HepG2 (cell line): ENCODE measurements around the gene AUTS2. TPM values are rescaled to one million over a fixed set of nuclear protein-coding genes. Genes with fewer than 3 reads are reported as not detected.
A peak's percentile ranks its signal among the peaks of the same experiment; 100 is the strongest.
"Not testable (repeated sequence)": the region's sequence is repeated elsewhere in the genome, so short reads cannot be mapped to it uniquely, and the experiment has no call there.

Experiments used
- ATAC-seq: fragments of 200-7000 bp; cut with Tn5 transposase; 3 replicates; pipeline ENCODE4 v1.9.1; 2020; ENCODE audit warnings: mild to moderate bottlenecking, moderate library complexity
- BruUV-seq: library from RNA; stranded (reverse); fragments of 400-500 nt; replicated peaks from 2 replicates; lab custom pipeline; 2021; lab: Mats Ljungman, UMichigan
- CTCF ChIA-PET: fragments of 300-600 bp; formaldehyde crosslinking; extraction: SDS; loops from one replicate; lab custom pipeline; 2021; ENCODE audit warnings: low total read pairs, inconsistent platforms, low intra/inter-chr PET ratio; lab: Yijun Ruan, JAX
- POLR2A ChIA-PET: fragments of 350-600 bp; sonication (Branson Sonifier 250); formaldehyde crosslinking; loops from one replicate; lab custom pipeline; 2020; ENCODE audit warnings: antibody characterized with exemption, inconsistent platforms; lab: Yijun Ruan, JAX
- DNase-seq: peaks from one replicate; pipeline ENCODE4 v3.0.0-alpha.2; 2015; ENCODE audit warnings: low spot score
- FAIRE-seq: peaks from 3 replicates; lab custom pipeline; 2011; peaks lifted over from hg19 to GRCh38; lab: Jason Lieb, UNC
- H2AFZ ChIP-seq: one replicate; pipeline ENCODE4 v1.6.1; 2011; ENCODE audit warnings: low read length, inconsistent platforms
- H3K27ac ChIP-seq: fragments of 300-600 bp; 3 replicates; pipeline ENCODE4 v1.8.0; 2011; ENCODE audit warnings: mixed run types, mild to moderate bottlenecking, mixed read lengths, low read length, inconsistent platforms; ENCODE audit not compliant: insufficient read depth; ENCODE audit errors: extremely low read length
- H3K27me3 ChIP-seq, 2 experiments: fragments of 200-600 bp in 1 of 2; 2 replicates in 1 of 2; 3 replicates in 1 of 2; pipeline versions ENCODE4 v1.6.0 to v1.8.0; 2011; ENCODE audit warnings: low read length in 2 of 2, mild to moderate bottlenecking in 2 of 2, moderate library complexity in 2 of 2, inconsistent platforms in 1 of 2; ENCODE audit not compliant: insufficient read depth in 2 of 2, control insufficient read depth in 1 of 2
- H3K36me3 ChIP-seq, 2 experiments: fragments of 200-600 bp in 1 of 2; replicated peaks in 1 of 2; 2 replicates in 1 of 2; 3 replicates in 1 of 2; pipeline versions ENCODE4 v1.5.1 to v1.8.0; 2011; ENCODE audit warnings: low read length in 2 of 2, inconsistent platforms in 1 of 2; ENCODE audit not compliant: insufficient read depth in 2 of 2, control insufficient read depth in 1 of 2
- H3K4me1 ChIP-seq: 2 replicates; pipeline ENCODE4 v1.5.1; 2012; ENCODE audit warnings: low read length, inconsistent platforms; ENCODE audit not compliant: insufficient read depth
- H3K4me2 ChIP-seq: 2 replicates; pipeline ENCODE4 v1.6.0; 2011; ENCODE audit warnings: low read depth, low read length, inconsistent platforms
- H3K4me3 ChIP-seq, 3 experiments: fragments of 200-600 bp in 1 of 3; sonication (generic), shearing (Covaris generic) in 1 of 3; replicated peaks in 1 of 3; 2 replicates each; pipeline ENCODE4 v1.5.1; 2011 to 2016; ENCODE audit warnings: low read length in 3 of 3, inconsistent platforms in 2 of 3, low read depth in 2 of 3, mild to moderate bottlenecking in 2 of 3, control low read depth in 1 of 3, mixed read lengths in 1 of 3; ENCODE audit not compliant: insufficient read depth in 1 of 3
- H3K79me2 ChIP-seq: one replicate; pipeline ENCODE4 v1.6.1; 2011; ENCODE audit warnings: low read length, inconsistent platforms; ENCODE audit not compliant: insufficient read depth
- H3K9ac ChIP-seq: 2 replicates; pipeline ENCODE4 v1.6.0; 2011; ENCODE audit warnings: mild to moderate bottlenecking, low read depth, low read length, inconsistent platforms; ENCODE audit not compliant: insufficient read depth
- H3K9me3 ChIP-seq: 2 replicates; pipeline ENCODE4 v1.5.1; 2012; ENCODE audit warnings: mild to moderate bottlenecking, low read length
- H4K20me1 ChIP-seq: 2 replicates; pipeline ENCODE4 v1.6.0; 2011; ENCODE audit warnings: inconsistent platforms, mild to moderate bottlenecking, low read length, moderate library complexity; ENCODE audit not compliant: insufficient read depth
- ATM ChIP-seq: fragments of 450-650 bp; IDR thresholded peaks from 2 replicates; pipeline ENCODE4 v1.7.1; 2017; ENCODE audit warnings: mild to moderate bottlenecking, borderline replicate concordance
- CEBPB ChIP-seq: IDR thresholded peaks from 2 replicates; pipeline ENCODE4 v1.6.1; 2011; ENCODE audit warnings: low read depth, low read length, improper control_type of control experiment, borderline replicate concordance
- FOXM1 ChIP-seq: sonication (generic); formaldehyde crosslinking; IDR thresholded peaks from 2 replicates; pipeline ENCODE4 v1.5.0; 2020; ENCODE audit warnings: missing genetic modification reagents
- HNF4A ChIP-seq: sonication (generic); formaldehyde crosslinking; IDR thresholded peaks from 2 replicates; pipeline ENCODE4 v1.4.0; 2020; ENCODE audit warnings: missing genetic modification reagents
- IKZF4 ChIP-seq: sonication (generic); formaldehyde crosslinking; IDR thresholded peaks from 2 replicates; pipeline ENCODE4 v1.5.1; 2020; ENCODE audit warnings: borderline replicate concordance, mild to moderate bottlenecking, low read depth, missing genetic modification reagents; ENCODE audit errors: not compliant biosample characterization
- SIN3B ChIP-seq: fragments of 150-350 bp; IDR thresholded peaks from 2 replicates; pipeline ENCODE4 v1.6.1; 2014; ENCODE audit warnings: low read length
- SRF ChIP-seq: IDR thresholded peaks from 2 replicates; pipeline ENCODE4 v1.6.1; 2011; ENCODE audit warnings: mild to moderate bottlenecking, low read depth, low read length, moderate library complexity
- ZNF670 ChIP-seq: sonication (generic); formaldehyde crosslinking; IDR thresholded peaks from 2 replicates; pipeline ENCODE4 v1.8.0; 2022; ENCODE audit warnings: mild to moderate bottlenecking, missing genetic modification reagents, borderline replicate concordance
- ZNF7 ChIP-seq: IDR thresholded peaks from 2 replicates; pipeline ENCODE4 v1.6.1; 2016; ENCODE audit warnings: missing biosample characterization, missing genetic modification reagents
- ZNF704 ChIP-seq: sonication (generic); formaldehyde crosslinking; IDR thresholded peaks from 2 replicates; pipeline ENCODE4 v1.8.1; 2023; ENCODE audit warnings: mild to moderate bottlenecking, inconsistent platforms, moderate library complexity, missing genetic modification reagents, borderline replicate concordance
- WGBS: methylation state at CpG from one replicate; pipeline ENCODE4 v1.1.6; 2017; ENCODE audit warnings: low lambda C conversion rate; 5-methylcytosine and 5-hydroxymethylcytosine counted together
- in situ Hi-C: cut with HindIII; loops from 2 replicates; pipeline ENCODE4 v1.10.0; 2017; ENCODE audit warnings: low pct_unique_long_range_greater_than_20kb; ENCODE audit not compliant: extremely low pct_ligation_motif_present
- intact Hi-C: fragments of 100-400 bp; cut with micrococcal nuclease; formaldehyde crosslinking; loops from one replicate; pipeline ENCODE4 v1.10.0; 2022; ENCODE audit not compliant: unreplicated experiment
- polyA plus RNA-seq, 8 experiments: library from polyadenylated mRNA; depleted of rRNA in 3 of 8; stranded (reverse) in 7 of 8; unstranded in 1 of 8; fragments of >200 nt; fragmentation: Illumina TruSeq in 4 of 8; extraction: Trizol in 4 of 8; gene quantifications; 2 replicates each; pipeline versions ENCODE4 v1.2.1 to v1.2.3, GENCODE V29; 2011 to 2016; ENCODE audit warnings: low read depth in 4 of 8, missing spikeins in 1 of 8, mixed read lengths in 1 of 8; ENCODE audit not compliant: insufficient read depth in 1 of 8
- total RNA-seq, 5 experiments: library from RNA; depleted of rRNA; stranded (reverse); fragments of >200 nt; fragmentation: Illumina TruSeq; extraction: Trizol; gene quantifications; 2 replicates each; pipeline ENCODE4 v1.2.3, GENCODE V29; 2016; ENCODE audit warnings: low read depth in 1 of 5
- TF ChIP-seq, protein P1 (sequence below): sonication (generic); formaldehyde crosslinking; IDR thresholded peaks from 2 replicates; pipeline ENCODE4 v1.8.0; 2022; ENCODE audit warnings: mild to moderate bottlenecking, missing genetic modification reagents, moderate library complexity

The AUTS2 gene
- total and polyA plus RNA-seq, 2 of the 13 experiments (the other 11 are each of a cell fraction or from before 2014, with no cell fraction given), result 0.38 TPM; not detected in 1

- H3K27me3 ChIP-seq, POLR2A ChIA-PET, FAIRE-seq, in situ Hi-C loops, H3K36me3 ChIP-seq, H3K27ac ChIP-seq, H3K79me2 ChIP-seq, H3K4me2 ChIP-seq, H3K9ac ChIP-seq, BruUV-seq, CTCF ChIA-PET, H4K20me1 ChIP-seq, H3K9me3 ChIP-seq, H3K4me1 ChIP-seq, H3K4me3 ChIP-seq, H2AFZ ChIP-seq: not testable (repeated sequence)
- 40% methylated on average over 13 of the region's 13 CpGs for WGBS
- ATAC-seq, result peak; percentile 43; the same call in 1 of the 3 replicates
- TF ChIP-seq CEBPB (peak; percentile 48; the same call in 1 of the 2 replicates), HNF4A (CRISPR knock-in tag) (peak; percentile 25; the same call in 1 of the 2 replicates)
- intact Hi-C loops, result loop anchor here (10.0 kb wide), 1 partner anchor 55 kb away; no protein-coding TSS in a partner anchor
- DNase-seq, result peak; percentile 9
Measured at GRCh38 chr7:70729553-70730157, 1131.4 kb downstream of the AUTS2 start.

DNA sequence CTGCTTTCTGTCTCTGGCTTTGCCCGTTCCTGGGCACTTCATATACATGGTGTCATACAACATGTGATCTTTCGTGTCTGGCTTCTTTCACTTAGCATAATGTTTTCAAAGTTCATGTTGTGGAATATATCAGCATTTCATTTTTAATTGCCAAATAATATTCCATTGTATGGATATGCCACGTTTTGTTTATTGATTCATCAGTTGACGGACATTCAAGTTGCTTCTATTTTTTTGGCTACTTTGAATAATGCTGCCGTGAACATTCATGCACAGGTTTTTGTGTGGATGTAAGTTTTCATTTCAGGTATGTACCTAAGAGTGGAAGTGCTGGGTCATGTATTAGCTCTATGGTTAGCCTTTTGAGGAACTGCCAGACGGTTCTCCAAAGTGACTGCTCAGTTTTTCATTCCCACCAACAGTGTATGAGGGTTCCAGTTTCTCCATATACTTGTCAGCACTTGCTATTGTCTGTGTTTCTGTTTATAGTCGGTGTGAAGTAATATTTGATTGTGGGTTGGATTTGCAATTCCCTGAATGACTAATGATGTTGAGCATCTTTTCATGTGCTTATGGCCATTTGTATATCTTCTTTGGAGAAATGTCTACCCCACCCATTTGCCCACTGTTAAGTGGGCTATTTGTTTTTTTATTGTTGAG is 1132.3 kb downstream of the AUTS2 start:
- no peak for ATAC-seq
- H3K9ac ChIP-seq, result no peak overlapping the region
- no peak overlapping the region for H2AFZ ChIP-seq
- 43% methylated on average over 7 of the region's 7 CpGs for WGBS
- H3K79me2 ChIP-seq, result no peaks in the 10 kb centered on the region
- TF ChIP-seq ZNF670 (no peak), FOXM1 (CRISPR knock-in tag) (no peak), ZNF7 (CRISPR knock-in tag) (0 out of 2 replicates have a peak, but pooled peaks have one; percentile 17), SIN3B (no peak), SRF (no peak), ZNF704 (no peak), IKZF4 (CRISPR knock-in tag) (no peak), ATM (no peak)
- TF ChIP-seq, protein P1, sequence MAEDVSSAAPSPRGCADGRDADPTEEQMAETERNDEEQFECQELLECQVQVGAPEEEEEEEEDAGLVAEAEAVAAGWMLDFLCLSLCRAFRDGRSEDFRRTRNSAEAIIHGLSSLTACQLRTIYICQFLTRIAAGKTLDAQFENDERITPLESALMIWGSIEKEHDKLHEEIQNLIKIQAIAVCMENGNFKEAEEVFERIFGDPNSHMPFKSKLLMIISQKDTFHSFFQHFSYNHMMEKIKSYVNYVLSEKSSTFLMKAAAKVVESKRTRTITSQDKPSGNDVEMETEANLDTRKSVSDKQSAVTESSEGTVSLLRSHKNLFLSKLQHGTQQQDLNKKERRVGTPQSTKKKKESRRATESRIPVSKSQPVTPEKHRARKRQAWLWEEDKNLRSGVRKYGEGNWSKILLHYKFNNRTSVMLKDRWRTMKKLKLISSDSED (CRISPR knock-in tag), result no peak
- H3K4me1 ChIP-seq, result no peaks in the 10 kb centered on the region
- in situ Hi-C loops, result no loop called here
- no TSS peak for BruUV-seq
- H3K27ac ChIP-seq, result no peak overlapping the region
- no peak for FAIRE-seq
- no peaks in the 10 kb centered on the region for H4K20me1 ChIP-seq
- H3K9me3 ChIP-seq, result no peaks in the 10 kb centered on the region
- POLR2A ChIA-PET, result no interaction called here
- intact Hi-C loops, result loop anchor here (10.0 kb wide), 1 partner anchor 54 kb away; no protein-coding TSS in a partner anchor
- H3K4me2 ChIP-seq, result no peak overlapping the region
- CTCF ChIA-PET, result no interaction called here
- H3K36me3 ChIP-seq, result no peaks in the 10 kb centered on the region
- H3K27me3 ChIP-seq, result 0 out of 5 replicates have a peak, but pooled peaks cover 0 to 2% of the 10 kb centered on the region in 2 experiments
- DNase-seq, result no peak
- no peak overlapping the region for H3K4me3 ChIP-seq
